Measurements from ENCODE around the gene RAD23A.
"Not testable (repeated sequence)": the region's sequence is repeated elsewhere in the genome, so short reads cannot be mapped to it uniquely, and the experiment has no call there.

The RAD23A gene

GRCh38 chr19:12949363-12950283 is 4.0 kb downstream of the RAD23A start:
- Histone ChIP-seq H3K36me3 (ENCODE audit: control insufficient read depth, insufficient read depth, low read length) (peaks cover 70% of the 10 kb centered on the region), H3K9me3 (ENCODE audit: control insufficient read depth, insufficient read depth, low read length) (no peaks in the 10 kb centered on the region), H3K9ac (ENCODE audit: low read depth, low read length) (no peak overlapping the region), H3K4me3 (ENCODE audit: low read depth, low read length) (no peak overlapping the region), H3K27ac (ENCODE audit: low read depth, low read length) (no peak overlapping the region), H3K4me1 (ENCODE audit: control insufficient read depth, insufficient read depth, low read length) (0 out of 2 replicates have a peak, but pooled peaks cover 14% of the 10 kb centered on the region), H3K27me3 (ENCODE audit: control insufficient read depth, insufficient read depth, low read length) (no peaks in the 10 kb centered on the region)

GRCh38 chr19:12952050-12952449 is 6.4 kb downstream of the RAD23A start:
- H3K4me3 ChIP-seq (ENCODE audit: low read depth, low read length); H3K9me3 ChIP-seq (ENCODE audit: control insufficient read depth, insufficient read depth, low read length); H3K27me3 ChIP-seq (ENCODE audit: control insufficient read depth, insufficient read depth, low read length); H3K9ac ChIP-seq (ENCODE audit: low read depth, low read length): not testable (repeated sequence)
- H3K27ac ChIP-seq (ENCODE audit: low read depth, low read length) = peak overlapping the region; percentile 4
- H3K36me3 ChIP-seq (ENCODE audit: control insufficient read depth, insufficient read depth, low read length) = peaks cover 73% of the 10 kb centered on the region
- H3K4me1 ChIP-seq (ENCODE audit: control insufficient read depth, insufficient read depth, low read length) = peaks cover 18% of the 10 kb centered on the region

- H3K4me3 ChIP-seq (ENCODE audit: low read depth, low read length) = no peak overlapping the region
- no peaks in the 10 kb centered on the region for H3K27me3 ChIP-seq (ENCODE audit: control insufficient read depth, insufficient read depth, low read length)
- peaks cover 15% of the 10 kb centered on the region for H3K4me1 ChIP-seq (ENCODE audit: control insufficient read depth, insufficient read depth, low read length)
- no peak overlapping the region; the same call in 1 of the 2 replicates for H3K9ac ChIP-seq (ENCODE audit: low read depth, low read length)
- H3K36me3 ChIP-seq (ENCODE audit: control insufficient read depth, insufficient read depth, low read length) = peaks cover 72% of the 10 kb centered on the region
- H3K27ac ChIP-seq (ENCODE audit: low read depth, low read length) = peak overlapping the region; percentile 47
- H3K9me3 ChIP-seq (ENCODE audit: control insufficient read depth, insufficient read depth, low read length) = no peaks in the 10 kb centered on the region
Observed at GRCh38 chr19:12952488-12953137, 7.0 kb downstream of the RAD23A start.

- no peaks in the 10 kb centered on the region for H3K27me3 ChIP-seq (ENCODE audit: control insufficient read depth, insufficient read depth, low read length)
- H3K4me3 ChIP-seq (ENCODE audit: low read depth, low read length) = no peak overlapping the region
- no peak overlapping the region for H3K9ac ChIP-seq (ENCODE audit: low read depth, low read length)
- H3K9me3 ChIP-seq (ENCODE audit: control insufficient read depth, insufficient read depth, low read length) = no peaks in the 10 kb centered on the region
- peaks cover 15% of the 10 kb centered on the region for H3K4me1 ChIP-seq (ENCODE audit: control insufficient read depth, insufficient read depth, low read length)
- peaks cover 65% of the 10 kb centered on the region for H3K36me3 ChIP-seq (ENCODE audit: control insufficient read depth, insufficient read depth, low read length)
- H3K27ac ChIP-seq (ENCODE audit: low read depth, low read length) = peak overlapping the region; percentile 8
Observed at GRCh38 chr19:12953138-12953798, 7.6 kb downstream of the RAD23A start.

- H3K4me3 ChIP-seq (ENCODE audit: low read depth, low read length) = no peak overlapping the region
- H3K27me3 ChIP-seq (ENCODE audit: control insufficient read depth, insufficient read depth, low read length) = no peaks in the 10 kb centered on the region
- peaks cover 15% of the 10 kb centered on the region for H3K4me1 ChIP-seq (ENCODE audit: control insufficient read depth, insufficient read depth, low read length)
- H3K27ac ChIP-seq (ENCODE audit: low read depth, low read length) = no peak overlapping the region
- no peak overlapping the region for H3K9ac ChIP-seq (ENCODE audit: low read depth, low read length)
- H3K36me3 ChIP-seq (ENCODE audit: control insufficient read depth, insufficient read depth, low read length) = peaks cover 58% of the 10 kb centered on the region
- no peaks in the 10 kb centered on the region for H3K9me3 ChIP-seq (ENCODE audit: control insufficient read depth, insufficient read depth, low read length)
Observed at GRCh38 chr19:12953799-12954611, 8.3 kb downstream of the RAD23A start.

- Histone ChIP-seq H3K27me3 (ENCODE audit: control insufficient read depth, insufficient read depth, low read length) (no peaks in the 10 kb centered on the region), H3K9ac (ENCODE audit: low read depth, low read length) (no peak overlapping the region), H3K27ac (ENCODE audit: low read depth, low read length) (no peak overlapping the region), H3K4me3 (ENCODE audit: low read depth, low read length) (no peak overlapping the region), H3K9me3 (ENCODE audit: control insufficient read depth, insufficient read depth, low read length) (no peaks in the 10 kb centered on the region), H3K36me3 (ENCODE audit: control insufficient read depth, insufficient read depth, low read length) (peaks cover 52% of the 10 kb centered on the region), H3K4me1 (ENCODE audit: control insufficient read depth, insufficient read depth, low read length) (peaks cover 15% of the 10 kb centered on the region)
Observed at GRCh38 chr19:12954612-12954962, 8.9 kb downstream of the RAD23A start.

GRCh38 chr19:12955575-12955974 is 9.9 kb downstream of the RAD23A start:
- H3K27me3 ChIP-seq (ENCODE audit: control insufficient read depth, insufficient read depth, low read length); H3K27ac ChIP-seq (ENCODE audit: low read depth, low read length); H3K9ac ChIP-seq (ENCODE audit: low read depth, low read length); H3K9me3 ChIP-seq (ENCODE audit: control insufficient read depth, insufficient read depth, low read length): not testable (repeated sequence)
- Histone ChIP-seq H3K4me3 (ENCODE audit: low read depth, low read length) (peak overlapping the region; percentile 98), H3K36me3 (ENCODE audit: control insufficient read depth, insufficient read depth, low read length) (peaks cover 44% of the 10 kb centered on the region), H3K4me1 (ENCODE audit: control insufficient read depth, insufficient read depth, low read length) (peaks cover 15% of the 10 kb centered on the region)

- Histone ChIP-seq H3K27me3 (ENCODE audit: control insufficient read depth, insufficient read depth, low read length) (no peaks in the 10 kb centered on the region), H3K9me3 (ENCODE audit: control insufficient read depth, insufficient read depth, low read length) (no peaks in the 10 kb centered on the region), H3K27ac (ENCODE audit: low read depth, low read length) (no peak overlapping the region), H3K36me3 (ENCODE audit: control insufficient read depth, insufficient read depth, low read length) (peaks cover 39% of the 10 kb centered on the region), H3K9ac (ENCODE audit: low read depth, low read length) (no peak overlapping the region), H3K4me3 (ENCODE audit: low read depth, low read length) (peak overlapping the region; percentile 98), H3K4me1 (ENCODE audit: control insufficient read depth, insufficient read depth, low read length) (peaks cover 15% of the 10 kb centered on the region)
Observed at GRCh38 chr19:12955996-12956395, 10.3 kb downstream of the RAD23A start.

GRCh38 chr19:12956446-12957388 is 11.1 kb downstream of the RAD23A start, which contains the start of gene GADD45GIP1:
TSS of gene GADD45GIP1 (minus strand) at chr19:12957223. CDS start at chr19:12957212, 11 bp downstream.
- H3K4me3 ChIP-seq (ENCODE audit: low read depth, low read length) = peak within 1 kb of the TSS; percentile 98

More at GRCh38 chr19:12956446-12957388, 11.1 kb downstream of the RAD23A start, which contains the start of gene GADD45GIP1:
- H3K4me1 ChIP-seq (ENCODE audit: control insufficient read depth, insufficient read depth, low read length) = peaks cover 15% of the 10 kb centered on the region
- peak within 1 kb of the TSS; percentile 91 for H3K27ac ChIP-seq (ENCODE audit: low read depth, low read length)
- no peaks in the 10 kb centered on the region for H3K9me3 ChIP-seq (ENCODE audit: control insufficient read depth, insufficient read depth, low read length)
- H3K27me3 ChIP-seq (ENCODE audit: control insufficient read depth, insufficient read depth, low read length) = no peaks in the 10 kb centered on the region
- peaks cover 34% of the 10 kb centered on the region for H3K36me3 ChIP-seq (ENCODE audit: control insufficient read depth, insufficient read depth, low read length)
- H3K9ac ChIP-seq (ENCODE audit: low read depth, low read length) = peak within 1 kb of the TSS; percentile 90

Data from HUES48 (cell line).